Measurements from ENCODE around the gene GPATCH3.
"Not testable (repeated sequence)": the region's sequence is repeated elsewhere in the genome, so short reads cannot be mapped to it uniquely, and the experiment has no call there.

Gene GPATCH3

GRCh38 chr1:26900001-26900814, at the start of gene GPATCH3:
Gene GPATCH3, minus strand, starts transcription at chr1:26900467. Its CDS starts 25 bp downstream, at chr1:26900442.
- peak; percentile 94 for DNase-seq (ENCODE audit: low spot score)

GRCh38 chr1:26949926-26950319, 49.7 kb upstream of the GPATCH3 start:
- no peak for DNase-seq (ENCODE audit: low spot score)

GRCh38 chr1:26949266-26949925, 49.1 kb upstream of the GPATCH3 start:
- no peak for DNase-seq (ENCODE audit: low spot score)

- DNase-seq (ENCODE audit: low spot score): not testable (repeated sequence)
Measured at GRCh38 chr1:26948725-26949057, 48.4 kb upstream of the GPATCH3 start.

GRCh38 chr1:26946270-26946669, 46.0 kb upstream of the GPATCH3 start:
- no peak for DNase-seq (ENCODE audit: low spot score)

GRCh38 chr1:26945728-26946127, 45.5 kb upstream of the GPATCH3 start:
- DNase-seq (ENCODE audit: low spot score): no peak

- DNase-seq (ENCODE audit: low spot score): no peak
Measured at GRCh38 chr1:26945138-26945537, 44.9 kb upstream of the GPATCH3 start.

- no peak for DNase-seq (ENCODE audit: low spot score)
Measured at GRCh38 chr1:26942656-26943055, 42.4 kb upstream of the GPATCH3 start.

- DNase-seq (ENCODE audit: low spot score): no peak
Measured at GRCh38 chr1:26941311-26941710, 41.0 kb upstream of the GPATCH3 start.

- no peak for DNase-seq (ENCODE audit: low spot score)
Measured at GRCh38 chr1:26938659-26939025, 38.4 kb upstream of the GPATCH3 start.

GRCh38 chr1:26938004-26938658, 37.9 kb upstream of the GPATCH3 start:
- DNase-seq (ENCODE audit: low spot score): no peak

- DNase-seq (ENCODE audit: low spot score): no peak
Measured at GRCh38 chr1:26936823-26937222, 36.6 kb upstream of the GPATCH3 start.

- DNase-seq (ENCODE audit: low spot score): no peak
Measured at GRCh38 chr1:26932531-26932930, 32.3 kb upstream of the GPATCH3 start.

- no peak for DNase-seq (ENCODE audit: low spot score)
Measured at GRCh38 chr1:26923711-26924110, 23.4 kb upstream of the GPATCH3 start.

- DNase-seq (ENCODE audit: low spot score): no peak
Measured at GRCh38 chr1:26922901-26923300, 22.6 kb upstream of the GPATCH3 start.

- no peak for DNase-seq (ENCODE audit: low spot score)
Measured at GRCh38 chr1:26922431-26922729, 22.1 kb upstream of the GPATCH3 start.

- peak; percentile 97 for DNase-seq (ENCODE audit: low spot score)
Measured at GRCh38 chr1:26921540-26922430, 21.5 kb upstream of the GPATCH3 start, which contains the start of gene NUDC. Gene NUDC, plus strand, starts transcription at chr1:26921743. Its CDS starts 106 bp downstream, at chr1:26921849.

- DNase-seq (ENCODE audit: low spot score): no peak
Measured at GRCh38 chr1:26921126-26921539, 20.9 kb upstream of the GPATCH3 start.

- no peak for DNase-seq (ENCODE audit: low spot score)
Measured at GRCh38 chr1:26915204-26915842, 15.1 kb upstream of the GPATCH3 start.

GRCh38 chr1:26913754-26914619, 13.7 kb upstream of the GPATCH3 start, which contains the start of gene NR0B2:
Gene NR0B2, minus strand, starts transcription at chr1:26913975. Its CDS starts 35 bp downstream, at chr1:26913940.
- DNase-seq (ENCODE audit: low spot score): peak; percentile 72

- DNase-seq (ENCODE audit: low spot score): no peak
Measured at GRCh38 chr1:26913389-26913753, 13.1 kb upstream of the GPATCH3 start.

Measured in LoVo (cell line).